ENCODE results near the gene CHD5.

GRCh38 chr1:6073480-6074053, 106.6 kb downstream of the CHD5 start:
- no peak for TF ChIP-seq POLR2A (IDR thresholded peaks at IDR 0.05)
- TF ChIP-seq CTCF (IDR thresholded peaks at IDR 0.05 in 4 of 5, conservative IDR thresholded peaks at IDR 0.05 in 1 of 5), result no peak

All from gastrocnemius medialis (tissue), 4 donors.